HG03571 (cell line): Measurements from ENCODE around the gene TEDC1.
"Not testable (repeated sequence)": the region's sequence is repeated elsewhere in the genome, so short reads cannot be mapped to it uniquely, and the experiment has no call there.

ENCODE experiments used
- ATAC-seq: cut with Tn5 transposase; IDR thresholded peaks from one replicate; pipeline ENCODE4 v1.9.1; 2021; ENCODE audit not compliant: unreplicated experiment

TEDC1 gene

GRCh38 chr14:105536691-105537579 lies 45.9 kb downstream of the TEDC1 start:
- ATAC-seq = no peak

- ATAC-seq = no peak
Measured at GRCh38 chr14:105537580-105538474, 46.8 kb downstream of the TEDC1 start.

- ATAC-seq = no peak
Measured at GRCh38 chr14:105538481-105539049, 47.5 kb downstream of the TEDC1 start.

GRCh38 chr14:105540811-105541210 lies 49.8 kb downstream of the TEDC1 start:
- no peak for ATAC-seq

GRCh38 chr14:105541218-105541875 lies 50.3 kb downstream of the TEDC1 start:
- ATAC-seq = no peak

GRCh38 chr14:105545676-105546075 lies 54.6 kb downstream of the TEDC1 start:
- ATAC-seq = not testable (repeated sequence)

GRCh38 chr14:105546410-105546809 lies 55.4 kb downstream of the TEDC1 start:
- ATAC-seq = not testable (repeated sequence)

GRCh38 chr14:105547072-105547471 lies 56.0 kb downstream of the TEDC1 start:
- not testable (repeated sequence) for ATAC-seq

- ATAC-seq = no peak
Measured at GRCh38 chr14:105547741-105548169, 56.7 kb downstream of the TEDC1 start.
